ENCODE measurements around the gene TNFRSF18.
"Not testable (repeated sequence)": the region's sequence is repeated elsewhere in the genome, so short reads cannot be mapped to it uniquely, and the experiment has no call there.

The TNFRSF18 gene

GRCh38 chr1:1179346-1179982, 26.9 kb downstream of the TNFRSF18 start:
- no peak for DNase-seq
- ATAC-seq: no peak

GRCh38 chr1:1178794-1179331, 27.5 kb downstream of the TNFRSF18 start:
- DNase-seq (no peak), ATAC-seq (no peak)

- no peak for DNase-seq
- ATAC-seq: no peak
These were observed 28.8 kb downstream of the TNFRSF18 start for GRCh38 chr1:1177452-1178206.

- no peak for ATAC-seq
- DNase-seq: no peak
These were observed 29.5 kb downstream of the TNFRSF18 start for GRCh38 chr1:1176931-1177330.

- DNase-seq, ATAC-seq: not testable (repeated sequence)
These were observed 30.2 kb downstream of the TNFRSF18 start for GRCh38 chr1:1176063-1176761.

- DNase-seq (no peak), ATAC-seq (no peak)
These were observed 30.9 kb downstream of the TNFRSF18 start for GRCh38 chr1:1175221-1176062.

GRCh38 chr1:1173793-1174415, 32.5 kb downstream of the TNFRSF18 start, which contains the start of gene TTLL10:
Gene TTLL10, plus strand, starts transcription at chr1:1173880. Its CDS starts 5,336 bp downstream, at chr1:1179216.
- DNase-seq (peak; percentile 29), ATAC-seq (no peak)

- ATAC-seq: no peak
- no peak for DNase-seq
These were observed 33.2 kb downstream of the TNFRSF18 start for GRCh38 chr1:1173061-1173792.

- DNase-seq (peak; percentile 69), ATAC-seq (peak; percentile 68)
These were observed 34.6 kb downstream of the TNFRSF18 start for GRCh38 chr1:1171546-1172340.

GRCh38 chr1:1171161-1171545, 35.2 kb downstream of the TNFRSF18 start:
- ATAC-seq: no peak

GRCh38 chr1:1170215-1171091, 35.9 kb downstream of the TNFRSF18 start:
- DNase-seq: no peak
- ATAC-seq: no peak

More at GRCh38 chr1:1171161-1171545, 35.2 kb downstream of the TNFRSF18 start:
- no peak for DNase-seq

GRCh38 chr1:1169429-1170214, 36.8 kb downstream of the TNFRSF18 start:
- ATAC-seq: no peak
- DNase-seq: no peak

GRCh38 chr1:1168451-1169411, 37.7 kb downstream of the TNFRSF18 start:
- DNase-seq: no peak
- no peak for ATAC-seq

- ATAC-seq (no peak), DNase-seq (no peak)
These were observed 38.4 kb downstream of the TNFRSF18 start for GRCh38 chr1:1167841-1168450.

- ATAC-seq: no peak
- DNase-seq: no peak
These were observed 39.0 kb downstream of the TNFRSF18 start for GRCh38 chr1:1167398-1167821.

Data from stimulated activated naive CD8-positive, alpha-beta T cell treated with anti-CD3 and anti-CD28 coated beads, Interleukin-15, Interleukin-2, amounts not matched to agents 100 U/mL and 50 U/mL, for 24 hours (primary cell).